GM19023 (cell line): Measurements from ENCODE around the gene USP10.
"Not testable (repeated sequence)": the region's sequence is repeated elsewhere in the genome, so short reads cannot be mapped to it uniquely, and the experiment has no call there.

Experiments
- ATAC-seq: cut with Tn5 transposase; IDR thresholded peaks from one replicate; pipeline ENCODE4 v1.9.1; 2021; ENCODE audit warnings: mild to moderate bottlenecking, moderate library complexity; ENCODE audit not compliant: unreplicated experiment

Gene USP10

DNA sequence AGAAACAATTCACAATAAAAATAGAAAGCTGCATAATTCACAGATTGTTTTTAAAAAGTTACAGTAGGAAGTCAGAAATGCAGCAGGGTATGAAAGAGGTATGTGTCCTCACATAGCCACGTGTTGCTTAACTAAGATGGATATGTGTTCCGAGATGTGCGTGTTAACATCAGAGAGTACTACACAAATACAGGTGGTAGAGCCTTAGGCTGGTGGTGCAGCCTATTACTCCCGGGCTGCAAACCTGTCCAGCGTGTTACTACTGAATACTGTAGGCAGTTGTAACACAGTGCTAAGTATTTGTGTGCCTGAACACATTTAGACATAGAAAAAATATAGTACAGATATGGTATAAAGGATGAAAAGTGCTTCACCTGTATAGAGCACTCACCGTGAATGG lies 46.4 kb downstream of the USP10 start:
- ATAC-seq: no peak

DNA sequence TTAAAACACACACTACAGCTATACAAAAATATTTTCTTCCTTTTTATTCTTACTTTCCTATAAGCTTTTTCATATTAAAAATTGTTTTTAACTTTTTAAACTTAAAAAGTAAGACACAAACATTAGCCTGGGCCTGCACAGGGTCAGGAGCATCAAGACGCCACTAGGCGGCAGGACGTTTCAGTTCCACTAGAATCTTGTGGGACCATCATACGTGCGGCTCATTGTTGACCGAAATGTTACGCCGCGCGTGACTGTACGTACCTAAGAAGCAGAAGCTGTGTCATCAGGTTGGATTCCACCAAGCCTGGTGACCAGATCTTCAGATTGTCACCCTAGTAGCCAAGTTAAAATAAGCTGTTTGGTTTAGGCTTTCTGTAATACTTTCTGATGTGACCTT lies 47.1 kb downstream of the USP10 start:
- no peak for ATAC-seq

DNA sequence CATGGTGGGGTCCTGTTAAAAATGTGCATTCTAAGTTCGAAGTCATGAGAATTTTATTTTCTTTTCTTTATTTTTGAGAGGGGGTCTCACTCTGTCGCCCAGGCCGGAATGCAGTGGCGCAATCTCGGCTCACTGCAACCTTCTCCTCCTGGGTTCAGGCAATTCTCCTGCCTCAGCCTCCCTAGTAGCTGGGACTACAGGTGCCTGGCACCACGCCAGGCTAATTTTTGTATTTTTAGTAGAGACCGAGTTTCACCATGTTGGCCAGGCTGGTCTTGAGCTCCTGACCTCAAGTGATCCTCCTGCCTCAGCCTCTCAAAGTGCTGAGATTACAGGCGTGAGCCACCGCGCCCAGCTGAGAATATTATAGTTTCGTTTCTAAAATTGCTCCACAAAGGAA lies 48.4 kb downstream of the USP10 start:
- ATAC-seq: not testable (repeated sequence)

DNA sequence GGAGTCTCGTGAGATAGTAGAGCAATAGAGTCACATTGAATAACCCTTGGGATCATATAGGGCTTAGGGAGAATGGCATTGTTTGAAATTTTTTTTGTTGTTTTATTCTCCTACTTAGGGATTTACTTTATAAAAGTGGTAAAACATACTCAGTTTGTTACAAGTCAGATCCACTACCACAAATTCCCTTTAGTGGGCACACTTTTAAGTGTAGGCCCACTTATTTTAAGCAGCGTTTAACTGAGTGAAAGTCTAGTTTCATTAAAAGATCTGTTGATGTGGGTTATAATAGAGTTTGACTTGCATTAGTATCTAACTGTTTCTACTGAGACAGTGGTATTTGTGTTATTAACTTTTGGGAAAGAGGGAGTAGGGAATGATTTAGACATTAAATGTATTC lies 49.3 kb downstream of the USP10 start:
- no peak for ATAC-seq

DNA sequence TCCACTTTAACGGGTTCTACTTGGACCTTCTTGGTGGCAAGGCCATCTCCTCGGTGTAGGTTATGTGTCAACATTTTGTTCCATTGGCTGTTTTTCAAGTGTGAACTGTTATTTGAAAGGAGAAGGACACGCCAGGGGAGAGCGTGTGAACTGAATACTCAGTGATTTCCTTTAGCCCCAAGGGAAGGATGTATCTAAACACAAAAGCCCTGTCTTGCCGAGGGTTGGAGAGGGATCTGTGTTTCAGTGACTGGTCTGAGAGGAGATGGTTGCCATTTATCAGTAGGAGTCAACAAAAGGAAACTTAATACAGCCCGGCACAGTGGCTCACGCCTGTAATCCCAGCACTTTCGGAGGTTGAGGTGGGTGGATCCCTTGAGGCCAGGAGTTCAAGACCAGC lies 50.0 kb downstream of the USP10 start:
- no peak for ATAC-seq

DNA sequence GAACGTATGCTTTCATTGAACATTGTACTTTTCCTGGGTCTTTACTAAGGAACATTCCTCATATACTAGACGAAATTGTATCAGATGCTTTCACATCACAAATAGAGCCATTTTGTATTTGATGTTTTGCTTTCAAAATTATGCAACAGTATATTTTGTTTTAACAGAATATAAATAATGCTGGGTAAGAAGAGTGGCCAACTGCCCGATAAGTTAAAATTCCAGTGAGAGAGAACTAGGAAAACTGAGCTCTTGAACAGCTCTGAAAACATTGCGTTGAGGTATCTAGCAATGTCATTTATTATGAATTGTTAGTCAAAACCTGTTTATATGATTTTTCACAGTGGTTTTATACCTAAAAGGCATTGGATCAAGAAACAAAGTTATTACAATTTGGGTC lies 50.8 kb downstream of the USP10 start:
- ATAC-seq: no peak

DNA sequence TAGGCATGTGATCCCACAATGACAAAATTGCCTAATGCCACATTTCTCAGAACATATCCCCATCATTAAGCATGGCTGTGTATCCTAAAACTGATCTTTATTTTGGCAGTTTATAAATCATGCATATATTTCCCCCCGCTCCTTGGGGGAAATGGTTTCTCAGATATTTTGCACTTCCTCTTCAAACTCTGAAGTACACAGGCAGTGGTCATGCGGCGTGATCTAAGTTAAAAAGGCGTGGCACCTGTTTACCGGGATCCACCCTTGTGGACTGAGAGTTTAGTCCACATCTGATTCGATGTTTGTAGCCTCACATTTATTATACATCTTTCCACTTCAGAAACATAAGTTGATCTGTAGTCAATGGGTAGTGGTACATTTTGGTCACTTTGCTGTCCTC lies 51.4 kb downstream of the USP10 start:
- ATAC-seq: no peak

DNA sequence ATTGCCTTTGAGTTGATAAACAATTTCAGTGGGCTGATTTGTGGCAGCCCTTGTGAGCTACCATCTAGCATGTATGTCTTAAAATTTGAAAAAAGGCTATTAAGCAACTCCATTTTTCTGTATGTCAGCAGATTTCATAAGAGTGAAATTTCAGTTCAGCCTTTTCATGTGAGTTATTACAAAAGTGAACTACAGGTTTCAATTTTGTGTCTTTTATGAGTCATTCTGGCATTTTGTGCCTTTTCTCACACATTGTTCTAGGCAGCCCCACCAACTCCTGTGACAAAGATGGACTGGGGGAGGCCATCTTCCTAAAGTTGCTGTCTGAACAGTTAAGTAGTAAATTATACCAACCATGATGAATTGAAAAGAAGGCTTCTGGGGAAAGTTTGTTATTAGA lies 52.1 kb downstream of the USP10 start:
- no peak for ATAC-seq

DNA sequence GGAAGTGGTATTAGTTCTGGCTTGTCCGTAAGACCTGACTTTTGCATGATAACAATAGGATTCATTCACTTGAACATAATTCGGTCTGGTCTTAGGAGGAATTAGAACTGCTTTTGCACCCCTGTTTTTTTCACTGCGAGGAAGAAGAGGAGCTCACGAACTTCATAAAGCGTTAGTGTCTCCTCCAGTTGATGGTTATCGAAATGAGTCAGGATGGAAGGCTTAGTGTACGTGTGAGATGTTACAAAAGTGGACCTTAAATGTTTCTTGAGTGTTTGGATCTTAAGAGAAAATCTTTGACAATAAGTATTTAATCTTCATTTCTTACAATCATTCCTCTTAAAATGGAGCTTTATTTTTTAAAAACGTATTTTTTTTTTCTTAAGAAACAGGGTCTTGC lies 52.8 kb downstream of the USP10 start:
- no peak for ATAC-seq

DNA sequence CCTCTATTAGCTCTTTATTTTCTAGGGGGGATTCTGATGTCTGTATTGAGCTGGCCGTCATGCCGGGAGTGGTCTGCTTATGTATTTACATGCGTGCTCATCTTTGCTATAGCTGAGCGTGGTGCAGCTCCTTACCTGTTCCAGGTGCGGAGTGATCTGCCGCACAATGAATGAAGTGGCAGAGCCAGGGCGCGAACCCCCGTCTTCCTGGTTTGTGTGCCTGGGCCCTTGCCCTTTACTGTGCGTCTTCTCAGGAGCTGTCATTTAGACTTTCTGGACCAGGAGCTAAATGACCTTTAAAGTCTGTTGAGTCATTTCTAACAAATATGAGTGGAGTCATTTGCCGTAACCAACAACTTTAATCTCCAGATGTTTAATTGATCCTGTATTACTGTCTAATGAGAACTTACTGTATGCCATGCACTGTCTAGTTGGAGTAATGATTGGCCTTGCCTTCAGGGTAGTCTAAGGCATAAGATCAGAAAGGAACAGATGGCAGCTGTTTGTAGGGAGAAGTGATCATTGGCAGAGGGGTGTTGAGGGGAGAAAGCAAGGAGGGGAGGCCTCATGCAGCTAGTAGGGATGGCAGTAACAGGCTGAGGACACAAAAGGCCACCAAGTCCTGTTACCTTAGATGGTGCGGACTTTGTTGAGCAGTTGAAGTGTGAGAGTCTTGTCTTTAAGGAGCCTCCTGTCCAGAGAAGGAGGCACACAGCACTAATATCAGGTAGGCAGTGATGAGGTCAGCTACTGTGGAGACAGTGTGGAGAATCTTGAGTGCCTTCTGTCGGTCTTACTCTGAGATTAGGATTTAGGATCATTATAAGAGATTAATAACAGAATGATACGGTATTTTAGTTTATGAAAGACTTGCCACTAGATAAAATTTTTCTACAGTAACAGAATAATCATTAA lies 53.9 kb downstream of the USP10 start:
- no peak for ATAC-seq

DNA sequence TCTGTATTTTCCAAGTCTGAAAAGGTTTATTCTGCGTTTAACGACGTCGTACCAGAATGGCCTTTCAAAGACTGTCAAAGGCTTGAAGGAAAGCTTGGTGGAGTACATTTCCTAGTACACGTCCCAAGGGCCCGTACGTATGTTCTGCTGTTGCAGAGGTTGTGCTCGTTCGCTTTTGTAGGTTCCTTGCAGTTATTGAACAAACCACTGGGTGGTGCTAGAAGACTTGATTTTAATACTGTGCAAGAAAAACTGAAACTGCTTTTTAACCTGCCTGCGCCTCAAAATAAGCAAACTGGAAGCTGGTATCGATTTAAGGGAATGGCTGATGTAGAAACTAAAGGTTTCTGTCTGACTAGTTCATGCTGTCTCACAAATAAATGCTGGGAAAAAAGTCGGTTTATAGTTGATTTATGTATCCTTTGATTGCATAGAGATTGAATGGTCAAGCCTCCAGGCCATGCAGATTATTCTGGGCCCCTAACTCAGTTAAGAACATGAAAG lies 54.6 kb downstream of the USP10 start:
- no peak for ATAC-seq

DNA sequence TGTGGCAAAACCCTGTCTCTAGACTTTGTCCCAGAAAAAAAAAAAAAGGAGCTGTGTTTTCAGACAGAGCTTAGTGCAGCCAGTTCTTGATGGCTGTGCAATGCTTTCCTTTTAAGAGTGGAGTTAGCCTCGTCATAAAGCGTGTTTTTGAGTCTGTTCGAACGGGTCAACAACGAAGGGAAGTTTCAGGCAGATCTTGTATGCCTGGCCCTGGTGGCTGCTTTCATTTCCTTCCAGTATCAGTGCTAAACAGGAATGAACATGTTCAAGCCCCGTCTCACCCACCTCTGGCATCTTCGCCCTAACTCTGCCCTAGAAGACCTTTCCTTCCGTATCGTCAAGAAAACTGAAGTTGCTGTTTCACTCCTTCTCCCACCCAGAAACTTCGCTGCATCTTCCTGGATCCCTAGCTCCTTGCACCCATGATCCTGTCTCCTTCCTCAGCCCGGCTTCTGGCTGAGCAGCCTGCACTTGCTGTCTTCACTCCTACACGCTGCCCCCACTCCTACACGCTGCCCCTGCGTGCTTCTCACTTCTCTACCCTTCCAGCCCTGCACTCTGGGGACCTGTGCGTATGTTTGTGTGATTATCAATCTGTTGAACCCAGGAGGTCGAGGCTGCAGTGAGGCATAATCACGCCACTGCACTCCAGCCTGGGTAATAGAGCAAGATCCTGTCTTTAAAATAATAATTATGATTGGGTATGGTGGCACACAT lies 55.3 kb downstream of the USP10 start:
- ATAC-seq: no peak

DNA sequence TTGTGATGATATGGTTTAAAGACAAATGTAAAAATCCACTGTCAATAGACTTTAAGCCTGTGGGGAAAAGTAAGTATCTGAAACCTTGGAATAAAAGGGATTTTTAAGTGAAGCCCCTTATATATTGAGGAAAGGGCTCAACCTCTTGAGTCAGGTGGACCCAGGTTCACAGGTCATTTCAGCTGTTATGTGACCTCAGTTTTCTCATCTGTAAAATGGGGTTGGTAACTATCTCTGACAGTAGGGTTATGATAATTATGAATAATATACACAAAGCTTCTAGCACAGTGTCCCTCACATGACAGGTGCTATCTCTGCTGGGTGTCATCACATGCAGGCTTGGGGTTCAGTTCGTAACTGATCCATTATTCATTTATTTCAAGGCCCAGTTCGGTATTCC lies 57.0 kb downstream of the USP10 start:
- no peak for ATAC-seq

DNA sequence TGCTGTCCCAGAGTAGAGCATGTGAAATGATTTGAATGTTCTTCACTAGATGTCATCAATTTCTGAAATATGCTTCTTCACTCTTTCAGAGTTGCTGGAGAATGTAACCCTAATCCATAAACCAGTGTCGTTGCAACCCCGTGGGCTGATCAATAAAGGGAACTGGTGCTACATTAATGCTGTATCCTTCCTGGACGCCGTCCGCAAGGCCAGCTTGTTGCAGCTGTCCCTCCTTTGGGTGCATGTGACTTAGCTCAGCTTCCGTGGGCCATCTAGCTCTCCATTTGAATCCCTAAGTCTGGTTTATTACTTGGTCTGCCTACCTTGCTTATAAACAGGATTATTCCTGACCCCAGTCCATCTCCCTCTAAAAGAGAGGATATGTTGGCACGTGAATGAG lies 58.8 kb downstream of the USP10 start:
- ATAC-seq: no peak

DNA sequence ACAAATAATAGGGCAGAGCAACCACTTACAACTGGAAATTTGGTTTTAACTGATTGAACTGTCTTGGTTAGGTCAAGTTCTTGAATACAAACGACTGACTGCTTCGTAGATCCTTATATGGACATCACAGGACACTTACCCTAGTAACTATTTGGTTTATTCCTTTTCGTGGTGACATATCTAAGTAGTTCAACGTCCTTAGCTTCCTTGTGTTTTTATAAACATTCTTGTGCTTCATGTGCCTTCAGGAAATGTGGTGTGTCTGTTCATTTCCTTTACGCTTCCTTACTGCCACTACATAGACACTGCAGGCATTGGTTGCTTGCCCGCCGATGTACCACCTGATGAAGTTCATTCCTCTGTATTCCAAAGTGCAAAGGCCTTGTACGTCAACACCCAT lies 59.3 kb downstream of the USP10 start:
- ATAC-seq: no peak

DNA sequence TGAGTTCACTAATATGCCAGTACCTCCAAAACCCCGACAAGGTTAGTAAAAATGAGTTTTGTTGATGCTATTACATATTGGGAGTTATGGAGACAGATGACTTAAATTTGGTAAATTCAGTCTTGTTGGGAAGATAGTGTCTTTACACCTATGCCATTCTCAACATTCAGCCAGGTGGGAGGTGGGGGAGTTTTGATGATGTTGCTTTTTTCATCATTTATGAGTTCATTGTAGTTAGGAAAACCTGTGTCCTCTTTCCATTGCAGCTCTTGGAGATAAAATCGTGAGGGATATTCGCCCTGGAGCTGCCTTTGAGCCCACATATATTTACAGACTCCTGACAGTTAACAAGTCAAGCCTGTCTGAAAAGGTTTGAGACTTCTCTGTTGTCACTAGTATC lies 60.1 kb downstream of the USP10 start:
- ATAC-seq: no peak

DNA sequence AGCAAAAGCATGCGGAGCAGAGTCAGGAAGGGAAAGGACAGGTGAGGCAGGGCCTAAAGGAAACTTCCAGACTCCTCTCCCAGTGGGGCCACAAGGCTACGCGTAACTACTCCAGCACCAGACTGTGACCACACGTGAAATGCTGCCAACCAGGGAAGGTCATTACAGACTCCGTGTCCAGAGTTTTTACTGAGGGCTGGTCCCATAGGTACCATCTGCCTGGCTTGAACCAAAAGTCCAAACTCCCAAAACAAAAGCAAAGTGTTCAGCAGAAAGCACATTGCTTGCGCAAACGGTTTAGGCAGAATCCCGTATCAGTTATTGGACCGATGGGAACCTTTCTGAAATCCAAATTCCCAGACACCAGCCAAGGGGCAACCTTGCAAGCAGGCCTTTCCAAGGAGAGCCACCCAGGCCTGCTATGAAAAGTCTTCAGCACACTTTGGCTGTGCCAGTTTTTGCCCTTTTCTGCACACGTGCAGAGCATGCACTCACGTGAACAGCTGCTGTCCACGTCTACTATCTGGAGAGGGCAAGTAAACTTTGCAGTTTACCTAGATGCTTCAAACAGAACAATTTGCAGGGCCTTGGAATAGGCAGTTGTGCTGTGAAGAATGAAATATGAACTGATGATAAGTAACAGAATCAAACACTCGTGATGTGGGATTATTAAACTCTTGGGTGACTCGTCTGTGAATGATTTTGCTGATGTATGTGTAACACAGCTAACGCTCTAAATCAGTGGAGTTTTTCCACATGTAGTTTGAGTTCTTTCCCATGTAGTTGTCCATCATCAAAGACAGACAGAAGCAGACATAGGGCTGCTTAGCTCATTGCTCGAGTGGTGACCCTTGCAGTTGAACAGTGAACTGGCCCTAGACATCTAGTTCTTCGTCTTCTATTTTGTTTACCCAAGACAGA lies 61.9 kb downstream of the USP10 start:
- no peak for ATAC-seq

DNA sequence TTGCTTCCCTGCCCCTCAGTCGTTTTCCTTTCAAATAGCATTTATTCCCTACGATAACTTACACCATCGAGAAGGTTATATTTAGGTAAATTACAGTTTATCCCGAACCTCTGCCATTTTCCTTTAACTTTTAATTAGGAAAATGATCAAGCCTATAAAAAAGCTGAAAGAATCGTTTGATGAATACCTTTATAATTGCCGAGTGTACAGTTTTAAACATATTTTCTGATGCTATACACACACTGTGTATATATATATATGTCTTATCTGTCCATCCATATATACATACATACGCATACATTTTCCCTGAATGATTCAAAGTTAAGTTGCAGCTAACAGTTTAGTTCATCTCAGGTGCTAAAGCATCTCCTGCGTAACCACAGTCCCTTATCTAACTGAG lies 63.4 kb downstream of the USP10 start:
- ATAC-seq: no peak

DNA sequence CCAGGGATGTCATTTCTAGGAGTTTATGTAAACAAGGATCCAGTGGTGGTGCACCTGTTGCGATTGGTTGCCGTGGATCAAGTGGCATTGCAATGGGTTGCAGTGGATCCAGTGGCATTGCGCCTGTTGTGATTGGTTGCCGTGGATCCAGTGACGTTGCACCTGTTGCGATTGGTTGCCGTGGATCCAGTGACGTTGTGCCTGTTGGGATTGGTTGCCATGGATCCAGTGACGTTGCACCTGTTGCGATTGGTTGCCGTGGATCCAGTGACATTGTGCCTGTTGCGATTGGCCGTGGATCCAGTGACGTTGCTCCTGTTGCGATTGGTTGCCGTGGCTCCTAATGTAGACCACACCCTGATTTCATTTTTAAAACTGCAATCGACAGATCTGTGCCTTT lies 63.8 kb downstream of the USP10 start:
- ATAC-seq: no peak

DNA sequence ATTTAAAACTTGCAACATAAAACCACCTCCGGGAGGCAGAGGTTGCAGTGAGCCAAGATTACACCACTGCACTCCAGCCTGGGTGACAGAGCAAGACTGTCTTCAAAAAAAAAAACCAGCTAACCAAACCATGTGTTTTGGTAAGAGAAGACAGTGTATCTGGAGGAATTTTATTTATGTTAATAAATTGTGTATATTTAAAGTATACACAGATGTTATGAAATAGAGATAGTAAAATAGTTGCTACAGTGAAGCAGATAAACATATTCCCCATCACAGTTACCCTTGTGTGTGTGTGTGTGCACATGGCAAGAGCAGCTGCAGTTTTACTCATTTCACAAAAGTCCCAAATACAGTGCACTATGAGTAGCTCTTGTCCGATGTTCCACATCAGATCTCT lies 65.2 kb downstream of the USP10 start:
- ATAC-seq: no peak
